ENCODE measurements around the gene RBM18. TPM values are rescaled to one million over a fixed set of nuclear protein-coding genes. Genes with fewer than 3 reads are reported as not detected.

The RBM18 gene
- total RNA-seq, 3 donors from 2014 or later (not counting 1 experiment from before 2014, with no cell fraction given) = 24.9 to 30.9 (median 29.7) TPM

DNA sequence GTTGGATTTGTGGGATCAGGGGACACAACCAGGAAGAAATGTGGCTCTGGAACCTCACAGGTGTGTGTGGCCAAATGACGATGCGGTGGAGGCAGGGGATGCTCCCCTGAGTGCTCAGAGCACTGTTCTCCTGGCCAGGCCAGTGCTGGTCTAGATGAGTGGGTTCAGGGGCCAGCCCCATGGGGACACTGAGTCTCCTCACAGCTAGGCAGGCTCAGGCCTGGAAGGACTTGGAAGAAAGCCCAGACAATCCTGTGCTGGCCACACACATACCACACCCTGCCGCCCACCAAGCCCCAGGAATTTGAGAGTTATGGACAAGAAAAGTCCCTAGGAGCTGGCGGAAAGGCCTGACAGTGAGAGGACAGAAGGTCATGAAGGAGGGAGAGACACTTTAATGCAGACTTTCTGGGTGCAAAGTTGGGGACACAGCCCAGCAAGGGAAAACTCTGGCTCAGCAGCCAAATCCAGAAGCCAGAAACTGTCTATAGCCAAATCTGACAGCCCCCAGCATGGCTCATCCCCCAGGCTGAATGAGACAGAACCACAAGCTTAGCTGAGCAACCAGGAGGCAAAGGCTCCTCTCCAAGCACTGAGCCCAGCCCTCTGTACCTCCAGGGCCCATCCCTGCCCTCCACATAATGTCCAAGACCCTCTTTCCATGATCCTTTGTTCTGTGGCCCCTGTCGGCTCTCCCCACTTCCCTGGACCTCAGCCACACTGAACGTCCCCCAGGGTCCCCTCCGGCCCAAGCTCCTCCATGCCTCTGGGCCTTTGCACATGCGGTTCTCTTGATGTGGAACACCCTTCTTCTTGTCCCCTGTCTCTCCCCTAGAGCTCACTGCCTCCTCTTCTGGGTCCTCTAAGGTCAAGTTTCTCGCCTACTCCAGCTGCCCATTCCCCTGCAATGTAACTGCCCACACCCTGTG lies 58.3 kb downstream of the RBM18 start:
- no peak for ATAC-seq
- DNase-seq = no peak
- Histone ChIP-seq H3K4me1 (ENCODE audit: control insufficient read depth, insufficient read depth, low read length) (no peaks in the 10 kb centered on the region), H3K4me3 (ENCODE audit: low read length) (no peak overlapping the region), H3K36me3 (ENCODE audit: control insufficient read depth, insufficient read depth, low read length) (no peaks in the 10 kb centered on the region), H3K27ac (ENCODE audit: low read length) (no peak overlapping the region), H3K9me3 (ENCODE audit: control insufficient read depth, insufficient read depth, low read length) (no peaks in the 10 kb centered on the region), H3K27me3 (ENCODE audit: control insufficient read depth, insufficient read depth, low read length) (no peaks in the 10 kb centered on the region)
- no peak overlapping the region for H3K4me3 Mint-ChIP-seq
- H3K4me1 Mint-ChIP-seq = no peaks in the 10 kb centered on the region
- no peaks in the 10 kb centered on the region for H3K36me3 Mint-ChIP-seq
- peaks cover 0 to under 1% of the 10 kb centered on the region in 2 donors for H3K27me3 Mint-ChIP-seq (ENCODE audit: low read depth in 2 of 2)
- WGBS (ENCODE audit: insufficient coverage) = 87% methylated on average over 9 of the region's 9 CpGs
- intact Hi-C loops (cut with micrococcal nuclease) = no loop called here
- TF ChIP-seq CTCF (IDR thresholded peaks at IDR 0.05) = no peak
- H3K27ac Mint-ChIP-seq = no peak overlapping the region
- H3K9me3 Mint-ChIP-seq = no peaks in the 10 kb centered on the region

GRCh38 chr9:122205176-122205575 lies 59.5 kb downstream of the RBM18 start:
- no peak for TF ChIP-seq CTCF (IDR thresholded peaks at IDR 0.05)
- no peak overlapping the region for H3K4me3 Mint-ChIP-seq
- Histone ChIP-seq H3K36me3 (ENCODE audit: control insufficient read depth, insufficient read depth, low read length) (no peaks in the 10 kb centered on the region), H3K4me1 (ENCODE audit: control insufficient read depth, insufficient read depth, low read length) (no peaks in the 10 kb centered on the region), H3K9me3 (ENCODE audit: control insufficient read depth, insufficient read depth, low read length) (no peaks in the 10 kb centered on the region), H3K27ac (ENCODE audit: low read length) (no peak overlapping the region), H3K4me3 (ENCODE audit: low read length) (no peak overlapping the region), H3K27me3 (ENCODE audit: control insufficient read depth, insufficient read depth, low read length) (no peaks in the 10 kb centered on the region)
- no peaks in the 10 kb centered on the region for H3K27me3 Mint-ChIP-seq (ENCODE audit: low read depth in 2 of 2)
- intact Hi-C loops (cut with micrococcal nuclease) = no loop called here
- H3K27ac Mint-ChIP-seq = no peak overlapping the region
- no peak for ATAC-seq
- no peak for DNase-seq
- 89% methylated on average over 8 of the region's 8 CpGs for WGBS (ENCODE audit: insufficient coverage)
- H3K36me3 Mint-ChIP-seq = no peaks in the 10 kb centered on the region
- H3K4me1 Mint-ChIP-seq = no peaks in the 10 kb centered on the region
- H3K9me3 Mint-ChIP-seq = no peaks in the 10 kb centered on the region

GRCh38 chr9:122204491-122204890 lies 60.1 kb downstream of the RBM18 start:
- no peak for TF ChIP-seq CTCF (IDR thresholded peaks at IDR 0.05)
- no peak overlapping the region for H3K27ac Mint-ChIP-seq
- H3K36me3 ChIP-seq (ENCODE audit: control insufficient read depth, insufficient read depth, low read length) = no peaks in the 10 kb centered on the region
- no peaks in the 10 kb centered on the region for H3K27me3 Mint-ChIP-seq (ENCODE audit: low read depth in 2 of 2)
- H3K4me3 Mint-ChIP-seq = no peak overlapping the region
- H3K4me1 Mint-ChIP-seq = no peaks in the 10 kb centered on the region
- no peaks in the 10 kb centered on the region for H3K27me3 ChIP-seq (ENCODE audit: control insufficient read depth, insufficient read depth, low read length)
- H3K36me3 Mint-ChIP-seq = no peaks in the 10 kb centered on the region
- no peak overlapping the region for H3K27ac ChIP-seq (ENCODE audit: low read length)
- no peaks in the 10 kb centered on the region for H3K9me3 Mint-ChIP-seq
- ATAC-seq (no peak), DNase-seq (no peak)
- H3K4me3 ChIP-seq (ENCODE audit: low read length) = no peak overlapping the region
- H3K9me3 ChIP-seq (ENCODE audit: control insufficient read depth, insufficient read depth, low read length) = no peaks in the 10 kb centered on the region
- H3K4me1 ChIP-seq (ENCODE audit: control insufficient read depth, insufficient read depth, low read length) = no peaks in the 10 kb centered on the region
- 88% methylated on average over 12 of the region's 12 CpGs for WGBS (ENCODE audit: insufficient coverage)
- intact Hi-C loops (cut with micrococcal nuclease) = no loop called here

All from natural killer cell (primary cell).